Stimulated activated CD8-positive, alpha-beta memory T cell treated with anti-CD3 and anti-CD28 coated beads, Interleukin-15, amount 100 ng/mL, for 48 hours (primary cell): ENCODE measurements around the gene P3H2.
"Not testable (repeated sequence)": the region's sequence is repeated elsewhere in the genome, so short reads cannot be mapped to it uniquely, and the experiment has no call there.

ENCODE experiments used
- DNase-seq, 2 donors: peaks; one replicate each; pipeline ENCODE4 v3.0.0-alpha.2; 2020; ENCODE audit warnings: low read depth in 2 of 2

P3H2 gene

DNA sequence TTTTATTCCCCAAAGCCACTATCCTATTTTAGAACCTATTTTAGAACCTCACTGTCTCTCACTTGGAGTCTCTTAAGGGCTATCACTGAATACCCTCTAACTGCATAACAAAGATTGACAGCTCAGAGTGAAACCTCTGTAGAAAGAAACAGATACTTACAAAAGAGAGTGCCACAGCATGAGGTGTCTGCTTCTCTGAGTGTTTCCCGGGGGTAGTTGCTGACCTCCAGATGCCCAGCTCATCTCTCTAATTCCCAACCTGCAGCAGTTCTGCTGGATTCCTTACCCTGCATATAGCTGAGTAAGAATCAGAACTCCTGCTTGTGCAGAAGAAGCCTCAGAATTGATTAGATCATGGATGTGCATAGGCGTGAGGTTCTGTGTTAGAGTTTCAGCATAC is 34.5 kb downstream of the P3H2 start:
- no peak for DNase-seq

- DNase-seq, result no peak
Measured at GRCh38 chr3:190084983-190085382, 35.7 kb downstream of the P3H2 start.

GRCh38 chr3:190083635-190084034 is 37.1 kb downstream of the P3H2 start:
- DNase-seq, result no peak

DNA sequence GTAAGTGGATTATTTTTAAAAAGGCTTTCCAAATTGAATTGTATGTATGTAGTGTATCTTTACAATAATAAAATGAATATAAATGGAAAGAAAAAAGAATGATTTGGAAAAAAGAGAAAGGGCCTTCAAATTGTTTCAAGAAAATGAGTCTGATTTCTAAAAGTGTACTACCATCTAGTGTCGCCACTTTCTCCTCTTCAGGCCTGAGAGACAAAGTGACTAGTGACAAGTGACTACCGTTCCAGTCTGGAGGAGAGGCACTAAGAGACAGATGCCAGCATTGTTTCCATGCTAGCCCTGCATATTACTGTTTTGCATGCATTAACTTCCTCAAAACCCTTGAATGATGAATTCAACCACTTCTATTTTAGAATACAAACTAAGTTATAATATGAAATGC is 39.3 kb downstream of the P3H2 start:
- DNase-seq, result no peak

GRCh38 chr3:190079173-190079572 is 41.5 kb downstream of the P3H2 start:
- not testable (repeated sequence) for DNase-seq

DNA sequence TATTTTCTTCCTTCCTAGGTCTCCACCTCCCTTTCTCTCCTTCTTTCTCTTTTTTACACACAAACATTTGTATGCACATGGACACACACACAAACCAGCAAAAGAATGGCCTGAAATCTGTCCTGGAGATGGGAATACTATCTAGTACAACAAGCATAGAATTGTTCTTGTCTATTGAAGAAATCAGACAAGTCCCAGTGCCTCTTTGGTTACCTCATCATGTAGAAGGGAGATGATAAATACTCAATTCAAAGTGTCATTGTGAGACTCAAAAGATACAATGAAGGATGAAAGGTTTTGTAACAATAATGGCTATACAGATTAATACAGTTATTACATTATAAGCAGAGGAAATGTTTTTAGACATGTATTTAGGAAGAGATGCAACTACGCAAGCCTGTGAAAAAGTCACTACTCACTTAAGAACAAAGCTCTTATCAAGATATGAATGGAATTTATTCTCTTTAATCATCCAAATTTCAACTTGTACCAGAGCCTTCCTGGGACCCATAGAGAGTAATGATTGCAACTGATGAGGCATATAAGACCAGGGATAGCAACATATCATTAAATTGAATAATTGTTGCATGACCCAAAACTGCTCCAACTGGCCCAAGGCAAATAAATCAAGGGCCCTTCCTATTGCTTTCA is 43.2 kb downstream of the P3H2 start:
- DNase-seq, result no peak

DNA sequence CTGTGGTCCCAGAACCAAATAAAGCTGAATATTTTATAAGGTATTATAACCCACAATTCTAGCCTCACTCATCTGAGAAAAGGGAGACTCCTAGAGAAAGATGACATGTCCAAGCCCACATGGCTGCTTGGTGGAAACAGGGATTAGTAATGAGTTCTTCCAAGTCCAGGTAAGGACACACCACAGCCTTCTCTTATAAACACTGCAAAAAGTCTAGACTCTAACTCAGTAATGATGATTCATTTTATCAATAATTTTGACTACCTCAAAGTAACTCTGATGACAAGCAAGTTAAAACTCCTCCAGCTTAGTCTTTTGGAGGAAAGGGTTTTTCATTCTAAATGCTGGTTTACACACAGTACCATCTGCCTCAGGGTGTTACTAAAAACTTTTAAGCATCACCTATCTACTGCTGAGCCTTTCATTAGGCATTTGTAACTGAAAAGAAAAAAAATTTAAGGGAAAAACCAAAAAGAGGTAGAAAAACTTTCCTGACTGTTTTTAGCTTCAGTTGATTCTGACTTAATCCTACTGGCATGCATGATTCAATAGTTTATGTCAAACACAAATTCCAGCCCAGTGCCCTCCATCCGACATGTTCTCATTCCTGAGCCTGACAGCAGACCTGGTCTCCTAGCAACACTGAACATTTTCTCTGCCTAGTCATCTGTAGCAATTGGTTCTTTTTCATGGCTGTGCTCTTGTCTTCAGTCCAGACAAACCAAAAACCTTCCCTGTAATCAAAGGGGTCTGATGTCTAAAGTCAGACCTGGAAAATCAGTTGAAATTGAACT is 43.9 kb downstream of the P3H2 start:
- DNase-seq, result no peak

- no peak for DNase-seq
Measured at GRCh38 chr3:190076136-190076535, 44.6 kb downstream of the P3H2 start.

GRCh38 chr3:190074817-190075216 is 45.9 kb downstream of the P3H2 start:
- DNase-seq, result no peak

DNA sequence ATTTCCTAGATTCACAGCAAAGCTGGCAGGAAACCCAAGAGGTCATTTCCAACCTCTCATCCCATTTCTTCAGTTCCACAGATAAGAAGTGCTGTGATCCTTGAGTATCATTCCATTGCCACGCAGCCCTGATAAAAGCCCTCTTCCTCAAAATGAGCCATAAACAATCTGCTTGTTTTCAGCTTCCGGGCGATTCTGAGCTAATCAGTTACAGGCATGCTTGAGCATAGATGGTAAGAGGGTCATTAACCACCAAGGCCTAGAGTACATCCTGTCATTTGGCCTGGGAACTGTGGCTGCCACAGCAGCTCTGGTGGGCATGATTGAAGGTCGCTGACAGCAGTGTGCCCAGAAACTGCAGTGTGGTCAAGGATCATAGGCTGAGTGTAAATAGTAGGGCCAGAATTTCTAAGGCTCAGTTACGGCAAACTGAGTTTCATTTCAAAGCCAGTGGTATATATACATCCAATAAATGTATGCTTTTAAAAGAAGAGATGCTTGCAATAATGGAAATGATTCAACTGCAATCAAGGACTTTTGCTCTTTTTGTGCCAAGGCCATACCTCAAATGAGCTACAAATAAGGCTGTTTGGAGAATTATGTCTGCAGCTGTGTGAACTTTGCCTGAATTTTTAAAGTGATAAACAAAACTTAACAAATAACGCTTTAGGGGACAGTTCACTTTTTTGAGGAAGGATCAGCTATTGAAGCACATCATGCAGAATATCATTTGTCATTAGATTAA is 47.3 kb downstream of the P3H2 start:
- no peak for DNase-seq

- no peak for DNase-seq
Measured at GRCh38 chr3:190072856-190073255, 47.8 kb downstream of the P3H2 start.

- not testable (repeated sequence) for DNase-seq
Measured at GRCh38 chr3:190071921-190072320, 48.8 kb downstream of the P3H2 start.

DNA sequence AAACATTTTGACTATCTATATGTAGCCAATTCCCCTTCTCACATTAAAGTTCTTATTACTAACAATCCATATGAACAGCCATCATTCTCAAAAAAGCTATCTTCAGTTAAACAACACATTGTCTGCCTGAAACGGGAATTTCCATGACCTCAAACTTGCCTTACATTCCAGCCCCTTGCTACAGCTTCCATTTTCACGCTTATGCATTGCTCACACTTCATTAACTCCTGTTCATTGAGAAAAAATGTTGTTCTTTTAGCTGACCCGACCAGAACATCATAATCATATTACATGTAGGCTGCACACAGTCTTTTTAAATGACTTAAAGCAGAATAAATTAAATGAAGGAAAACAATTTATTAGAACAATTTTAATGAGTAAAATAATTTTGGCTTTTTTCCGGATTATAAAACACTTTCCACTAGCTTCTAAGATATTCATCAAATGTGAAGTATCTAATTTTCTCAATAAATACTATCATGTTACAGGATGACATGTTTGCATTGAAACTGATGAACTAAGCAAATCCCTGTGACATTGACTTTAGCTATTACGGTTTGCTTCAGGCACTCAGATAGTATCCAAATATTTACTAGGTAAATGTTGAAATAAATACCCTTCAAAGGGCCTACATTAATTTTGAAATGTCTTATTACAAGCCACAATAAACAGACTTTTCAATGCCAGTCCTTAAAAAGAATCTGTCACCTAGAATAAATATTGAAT is 49.9 kb downstream of the P3H2 start:
- no peak for DNase-seq

- DNase-seq, result no peak
Measured at GRCh38 chr3:190065204-190065603, 55.5 kb downstream of the P3H2 start.

GRCh38 chr3:190064659-190065058 is 56.0 kb downstream of the P3H2 start:
- DNase-seq, result no peak

GRCh38 chr3:190064112-190064511 is 56.6 kb downstream of the P3H2 start:
- DNase-seq, result no peak

DNA sequence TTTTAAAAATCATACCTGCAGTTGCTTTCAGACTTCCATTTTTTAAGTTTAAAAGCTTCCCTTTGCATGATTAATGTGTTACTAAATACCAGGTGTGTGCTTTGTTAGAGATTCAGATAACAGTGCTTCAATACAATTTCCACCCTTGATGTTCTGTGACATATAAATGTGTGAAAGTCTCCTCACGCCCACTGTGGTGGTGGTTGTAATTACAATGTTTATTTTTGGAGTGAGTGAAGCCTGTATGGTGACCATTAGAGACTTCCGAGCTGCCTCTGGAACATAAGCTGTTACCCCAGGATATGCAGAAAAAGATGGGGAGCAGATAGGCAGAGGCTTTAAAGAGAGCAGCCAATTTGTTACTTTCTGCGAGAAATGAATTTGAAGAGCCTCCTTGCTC is 57.2 kb downstream of the P3H2 start:
- DNase-seq, result no peak

- no peak for DNase-seq
Measured at GRCh38 chr3:190060192-190060775, 60.4 kb downstream of the P3H2 start.

DNA sequence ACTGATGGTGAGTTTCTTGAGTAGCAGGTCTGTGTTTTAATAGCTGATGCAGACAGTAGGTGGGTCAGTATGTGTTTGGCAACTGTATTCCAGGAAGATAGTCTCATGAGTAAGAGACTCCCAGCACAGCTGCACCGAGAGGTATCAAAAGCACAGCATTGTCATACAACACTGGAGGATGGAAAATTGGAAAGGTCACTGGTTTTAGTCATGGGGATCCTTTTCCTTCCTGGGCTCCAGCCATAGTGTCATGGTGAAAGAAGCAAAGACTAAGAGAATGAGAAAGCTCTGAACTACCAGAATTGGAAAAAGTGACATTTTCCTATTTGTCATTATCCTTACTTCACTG is 61.5 kb downstream of the P3H2 start:
- DNase-seq, result no peak

- no peak for DNase-seq
Measured at GRCh38 chr3:190058521-190059241, 62.0 kb downstream of the P3H2 start.

GRCh38 chr3:190056742-190057141 is 64.0 kb downstream of the P3H2 start:
- DNase-seq, result no peak
